Vagina (tissue), 2 donors: ENCODE results near the gene RPS6KL1. TPM values are rescaled to one million over a fixed set of nuclear protein-coding genes. Genes with fewer than 3 reads are reported as not detected.
A peak's percentile ranks its signal among the peaks of the same experiment; 100 is the strongest.

Experiments used
- DNase-seq, 2 donors: peaks; one replicate each; pipeline ENCODE4 v3.0.0-alpha.2; 2017; ENCODE audit errors: extremely low spot score in 2 of 2
- H3K27ac ChIP-seq: fragments of 200-600 bp; sonication (generic); one replicate; pipeline ENCODE4 v1.5.1; 2019
- H3K27me3 ChIP-seq: fragments of 200-600 bp; sonication (generic); one replicate; pipeline ENCODE4 v1.5.1; 2019
- H3K36me3 ChIP-seq, 2 donors: fragments of 200-600 bp; sonication (generic); one replicate each; pipeline ENCODE4 v1.5.1; 2017 to 2019
- H3K4me1 ChIP-seq: fragments of 200-600 bp; sonication (generic); one replicate; pipeline ENCODE4 v1.5.1; 2019
- H3K4me3 ChIP-seq, 2 donors: fragments of 200-600 bp; sonication (generic); 1 replicate in 1 of 2; 2 replicates in 1 of 2; pipeline ENCODE4 v1.5.1; 2016 to 2019
- H3K9me3 ChIP-seq: fragments of 200-600 bp; sonication (generic); one replicate; pipeline ENCODE4 v1.5.1; 2019
- POLR2A ChIP-seq, 2 donors: fragments of 450-650 bp; IDR thresholded peaks; one replicate each; pipeline ENCODE4 v1.6.1; 2017; ENCODE audit warnings: antibody characterized with exemption in 2 of 2, mild to moderate bottlenecking in 2 of 2, moderate library complexity in 2 of 2
- POLR2AphosphoS5 ChIP-seq, 2 donors: sonication (generic); formaldehyde crosslinking; IDR thresholded peaks; one replicate each; pipeline ENCODE4 v1.9.0; 2017; ENCODE audit warnings: antibody characterized with exemption in 2 of 2, mild to moderate bottlenecking in 2 of 2, low read depth in 1 of 2; ENCODE audit not compliant: insufficient read depth in 1 of 2
- intact Hi-C: fragments of 100-400 bp; cut with DNase I; formaldehyde crosslinking; loops from one replicate; pipeline ENCODE4 v1.15.1; 2023
- total RNA-seq: library from RNA; depleted of rRNA; stranded (reverse); fragments of >200 nt; gene quantifications from one replicate; pipeline ENCODE4 v1.2.3, GENCODE V29; 2016
- TF ChIP-seq, protein P1 (sequence below), 3 experiments: fragments of 450-650 bp in 2 of 3; fragments of 200-600 bp in 1 of 3; sonication (generic) in 1 of 3; IDR thresholded peaks; one replicate each; pipeline ENCODE4 v1.5.1; 2017 to 2019; ENCODE audit warnings: antibody characterized with exemption in 3 of 3, mild to moderate bottlenecking in 2 of 3, moderate library complexity in 2 of 3

The RPS6KL1 gene
- total RNA-seq, 1 donor from 2014 or later = 2.0 TPM

DNA sequence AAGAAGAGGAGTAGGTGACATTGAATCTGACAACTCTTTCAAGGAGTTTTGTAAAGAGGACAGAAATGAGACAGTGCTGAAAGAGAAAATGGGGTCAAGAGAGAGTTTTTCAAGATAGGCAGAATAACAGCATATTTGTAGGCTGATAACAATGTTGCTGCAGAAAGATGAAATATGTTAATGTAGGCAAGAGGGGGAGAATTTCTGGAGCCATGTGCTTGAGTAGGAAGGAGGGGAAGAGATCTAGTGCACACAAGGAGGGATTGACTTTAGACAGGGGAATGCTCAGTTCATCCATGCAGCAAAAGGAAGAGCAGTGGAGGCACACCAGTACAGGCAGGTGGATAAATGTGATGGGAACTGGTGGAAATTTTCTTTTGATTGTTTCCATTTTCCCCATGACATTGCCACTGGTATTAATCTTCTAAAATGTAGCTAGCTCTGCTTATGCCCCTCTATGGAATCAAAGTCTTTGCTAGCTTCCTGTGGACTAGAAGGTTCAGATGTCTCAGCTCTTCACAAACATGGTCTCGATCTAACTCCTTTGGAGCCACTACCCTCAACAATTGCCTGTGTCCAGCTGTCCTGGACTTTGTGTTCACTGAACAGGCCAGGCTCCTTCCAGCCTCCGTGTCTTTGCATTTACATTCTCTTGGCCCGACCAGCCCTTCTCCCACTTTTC is 56.2 kb downstream of the RPS6KL1 start:
- DNase-seq = peak in 1 of 2 donors; percentile 16
- H3K9me3 ChIP-seq = no peaks in the 10 kb centered on the region
- H3K4me3 ChIP-seq = no peak overlapping the region
- H3K27me3 ChIP-seq = no peaks in the 10 kb centered on the region
- intact Hi-C loops = no loop called here
- TF ChIP-seq POLR2A (IDR thresholded peaks at IDR 0.05) = no peak
- TF ChIP-seq, protein P1, sequence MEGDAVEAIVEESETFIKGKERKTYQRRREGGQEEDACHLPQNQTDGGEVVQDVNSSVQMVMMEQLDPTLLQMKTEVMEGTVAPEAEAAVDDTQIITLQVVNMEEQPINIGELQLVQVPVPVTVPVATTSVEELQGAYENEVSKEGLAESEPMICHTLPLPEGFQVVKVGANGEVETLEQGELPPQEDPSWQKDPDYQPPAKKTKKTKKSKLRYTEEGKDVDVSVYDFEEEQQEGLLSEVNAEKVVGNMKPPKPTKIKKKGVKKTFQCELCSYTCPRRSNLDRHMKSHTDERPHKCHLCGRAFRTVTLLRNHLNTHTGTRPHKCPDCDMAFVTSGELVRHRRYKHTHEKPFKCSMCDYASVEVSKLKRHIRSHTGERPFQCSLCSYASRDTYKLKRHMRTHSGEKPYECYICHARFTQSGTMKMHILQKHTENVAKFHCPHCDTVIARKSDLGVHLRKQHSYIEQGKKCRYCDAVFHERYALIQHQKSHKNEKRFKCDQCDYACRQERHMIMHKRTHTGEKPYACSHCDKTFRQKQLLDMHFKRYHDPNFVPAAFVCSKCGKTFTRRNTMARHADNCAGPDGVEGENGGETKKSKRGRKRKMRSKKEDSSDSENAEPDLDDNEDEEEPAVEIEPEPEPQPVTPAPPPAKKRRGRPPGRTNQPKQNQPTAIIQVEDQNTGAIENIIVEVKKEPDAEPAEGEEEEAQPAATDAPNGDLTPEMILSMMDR (IDR thresholded peaks at IDR 0.05) = no peak
- TF ChIP-seq POLR2AphosphoS5 (IDR thresholded peaks at IDR 0.05; ENCODE audit: insufficient read depth in 1 of 2, low read depth in 1 of 2) = no peak
- no peaks in the 10 kb centered on the region for H3K36me3 ChIP-seq
- no peaks in the 10 kb centered on the region for H3K4me1 ChIP-seq
- H3K27ac ChIP-seq = no peak overlapping the region

DNA sequence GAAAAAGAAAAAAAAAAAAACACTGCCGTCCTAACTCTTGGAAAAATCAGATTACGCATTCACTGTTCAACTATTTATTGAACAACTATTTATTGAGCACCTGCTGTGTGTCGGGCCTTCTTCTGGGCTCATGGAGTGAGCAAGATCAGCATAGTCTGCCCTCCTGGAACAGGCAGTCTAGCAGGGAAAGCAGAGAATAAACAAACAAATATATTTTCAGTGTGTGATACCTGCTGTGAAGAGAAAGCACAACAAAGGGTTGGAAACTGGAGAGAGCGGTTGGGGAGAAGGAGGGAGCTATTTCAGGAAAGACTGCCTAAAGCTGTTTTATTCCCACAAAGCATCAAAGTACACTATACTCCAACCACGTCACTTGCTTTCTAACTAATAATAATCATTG is 57.9 kb downstream of the RPS6KL1 start:
- Histone ChIP-seq H3K9me3 (no peaks in the 10 kb centered on the region), H3K36me3 (no peaks in the 10 kb centered on the region), H3K27me3 (no peaks in the 10 kb centered on the region), H3K27ac (no peak overlapping the region), H3K4me1 (no peaks in the 10 kb centered on the region), H3K4me3 (no peak overlapping the region)
- TF ChIP-seq, protein P1 (IDR thresholded peaks at IDR 0.05) = no peak
- no peak for TF ChIP-seq POLR2AphosphoS5 (IDR thresholded peaks at IDR 0.05; ENCODE audit: insufficient read depth in 1 of 2, low read depth in 1 of 2)
- no peak for TF ChIP-seq POLR2A (IDR thresholded peaks at IDR 0.05)
- DNase-seq = no peak
- intact Hi-C loops = no loop called here

DNA sequence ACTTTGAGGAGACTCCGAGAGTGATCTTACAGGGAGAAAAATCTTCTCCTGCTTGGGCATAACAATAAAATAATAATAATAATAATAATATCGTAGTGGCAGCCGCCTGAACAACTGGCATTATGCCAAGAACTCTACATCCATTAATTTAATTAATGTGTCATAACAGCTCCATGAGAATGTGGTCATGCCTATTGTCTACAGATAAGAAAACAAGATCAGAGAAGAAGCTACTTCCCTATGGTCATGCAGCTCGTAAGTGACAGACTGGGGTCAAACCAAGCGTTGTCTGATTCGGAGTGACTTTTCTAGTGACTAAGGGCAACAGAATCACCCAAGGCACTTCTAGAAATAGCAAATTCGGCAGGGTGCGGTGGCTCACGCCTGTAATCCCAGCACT is 58.9 kb downstream of the RPS6KL1 start:
- Histone ChIP-seq H3K4me3 (no peak overlapping the region), H3K4me1 (no peaks in the 10 kb centered on the region), H3K36me3 (no peaks in the 10 kb centered on the region), H3K27ac (no peak overlapping the region), H3K9me3 (no peaks in the 10 kb centered on the region), H3K27me3 (no peaks in the 10 kb centered on the region)
- intact Hi-C loops = loop anchor here (5.0 kb wide), 1 partner anchor 43 kb away; no protein-coding TSS in a partner anchor
- TF ChIP-seq, protein P1 (IDR thresholded peaks at IDR 0.05) = no peak
- TF ChIP-seq POLR2AphosphoS5 (IDR thresholded peaks at IDR 0.05; ENCODE audit: insufficient read depth in 1 of 2, low read depth in 1 of 2) (no peak), POLR2A (IDR thresholded peaks at IDR 0.05) (no peak)
- DNase-seq = no peak

DNA sequence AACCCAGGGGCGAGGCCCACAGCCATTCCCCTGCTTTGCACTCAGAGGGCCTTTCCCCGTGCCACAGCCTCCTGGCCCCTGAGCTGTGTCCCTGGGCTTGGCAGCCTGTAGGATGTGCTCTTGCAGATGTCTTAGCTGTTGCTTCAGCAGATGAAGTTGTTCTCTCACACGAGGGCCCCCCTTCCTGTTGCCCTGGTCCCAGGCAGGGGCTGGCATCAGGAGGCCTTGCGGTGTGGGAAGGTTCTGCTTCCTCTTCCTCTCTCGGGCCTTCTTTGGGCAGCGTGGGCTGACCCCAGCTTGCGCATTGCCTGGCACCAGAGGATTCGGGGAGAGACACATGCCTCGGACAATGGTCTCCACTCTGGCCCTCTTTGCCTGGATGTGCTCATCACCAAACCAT is 59.8 kb downstream of the RPS6KL1 start:
- TF ChIP-seq POLR2AphosphoS5 (IDR thresholded peaks at IDR 0.05; ENCODE audit: insufficient read depth in 1 of 2, low read depth in 1 of 2) = no peak
- TF ChIP-seq, protein P1 (IDR thresholded peaks at IDR 0.05) = no peak
- TF ChIP-seq POLR2A (IDR thresholded peaks at IDR 0.05) = no peak
- Histone ChIP-seq H3K4me3 (no peak overlapping the region), H3K9me3 (no peaks in the 10 kb centered on the region), H3K27ac (no peak overlapping the region), H3K27me3 (no peaks in the 10 kb centered on the region), H3K4me1 (no peaks in the 10 kb centered on the region), H3K36me3 (no peaks in the 10 kb centered on the region)
- DNase-seq = no peak
- intact Hi-C loops = loop anchor here (5.0 kb wide), 1 partner anchor 44 kb away; no protein-coding TSS in a partner anchor

DNA sequence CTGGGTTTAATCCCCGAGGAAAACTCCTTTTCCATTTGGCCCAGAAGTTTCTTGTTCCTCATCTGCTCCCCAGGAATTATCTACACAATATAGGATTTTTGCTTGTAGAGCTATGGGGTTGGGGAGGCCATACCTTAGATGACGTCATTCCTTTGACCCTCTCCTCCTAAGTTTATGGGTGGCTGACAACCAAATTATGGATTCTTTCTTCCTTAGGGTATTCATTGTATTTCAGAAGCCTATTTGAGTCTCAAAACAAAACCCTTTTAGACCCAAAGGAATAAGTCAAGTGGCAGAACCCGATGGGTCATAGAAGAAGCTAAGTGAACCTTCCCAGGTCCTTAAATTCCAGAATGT is 61.3 kb downstream of the RPS6KL1 start:
- Histone ChIP-seq H3K36me3 (no peaks in the 10 kb centered on the region), H3K27ac (no peak overlapping the region), H3K27me3 (no peaks in the 10 kb centered on the region), H3K4me1 (no peaks in the 10 kb centered on the region), H3K4me3 (no peak overlapping the region), H3K9me3 (no peaks in the 10 kb centered on the region)
- no peak for DNase-seq
- TF ChIP-seq, protein P1 (IDR thresholded peaks at IDR 0.05) = no peak
- no peak for TF ChIP-seq POLR2A (IDR thresholded peaks at IDR 0.05)
- no peak for TF ChIP-seq POLR2AphosphoS5 (IDR thresholded peaks at IDR 0.05; ENCODE audit: insufficient read depth in 1 of 2, low read depth in 1 of 2)
- intact Hi-C loops = loop anchor here (2.0 to 5.0 kb wide), 2 partner anchors 46 to 217 kb away; no protein-coding TSS in a partner anchor
